Vagina (tissue), 1 donor: ENCODE measurements around the gene AP1AR. TPM values are rescaled to one million over a fixed set of nuclear protein-coding genes. Genes with fewer than 3 reads are reported as not detected.

Source experiments
- total RNA-seq: library from RNA; depleted of rRNA; stranded (reverse); fragments of >200 nt; gene quantifications from one replicate; pipeline ENCODE4 v1.2.3, GENCODE V29; 2016

AP1AR gene
- total RNA-seq, 1 donor from 2014 or later, result 28.2 TPM

Other genes starting within 250 kb of the AP1AR start
- gene FAM241A, start 86.3 kb upstream of the AP1AR start, total RNA-seq, result 3.4 TPM
- gene TIFA, start 54.1 kb downstream of the AP1AR start, total RNA-seq, result 5.9 TPM
- 32.2 TPM for gene ALPK1, start 65.6 kb downstream of the AP1AR start, total RNA-seq